GM19452 (cell line): Measurements from ENCODE around the gene CMTM6.
A peak's percentile ranks its signal among the peaks of the same experiment; 100 is the strongest.

Experiments
- ATAC-seq: cut with Tn5 transposase; IDR thresholded peaks from one replicate; pipeline ENCODE4 v1.9.1; 2021; ENCODE audit not compliant: unreplicated experiment

The CMTM6 gene

GRCh38 chr3:32448686-32449474 is 53.8 kb downstream of the CMTM6 start:
- ATAC-seq, result no peak

GRCh38 chr3:32447865-32448400 is 54.7 kb downstream of the CMTM6 start:
- ATAC-seq, result no peak

- no peak for ATAC-seq
These were observed 59.2 kb downstream of the CMTM6 start for GRCh38 chr3:32443478-32443877.

GRCh38 chr3:32442766-32443165 is 59.9 kb downstream of the CMTM6 start:
- ATAC-seq, result no peak

- ATAC-seq, result no peak
These were observed 61.9 kb downstream of the CMTM6 start for GRCh38 chr3:32440611-32441350.

GRCh38 chr3:32439421-32439820 is 63.2 kb downstream of the CMTM6 start:
- ATAC-seq, result peak; percentile 35

- peak; percentile 87 for ATAC-seq
These were observed 63.9 kb downstream of the CMTM6 start for GRCh38 chr3:32438596-32439344.

GRCh38 chr3:32437896-32438295 is 64.8 kb downstream of the CMTM6 start:
- ATAC-seq, result no peak

GRCh38 chr3:32436816-32437189 is 65.8 kb downstream of the CMTM6 start:
- peak; percentile 36 for ATAC-seq

GRCh38 chr3:32435911-32436815 is 66.5 kb downstream of the CMTM6 start:
- no peak for ATAC-seq

- ATAC-seq, result no peak
These were observed 68.4 kb downstream of the CMTM6 start for GRCh38 chr3:32434206-32434605.

GRCh38 chr3:32432711-32433530 is 69.7 kb downstream of the CMTM6 start:
- ATAC-seq, result peak; percentile 40

- no peak for ATAC-seq
These were observed 70.5 kb downstream of the CMTM6 start for GRCh38 chr3:32432045-32432710.

GRCh38 chr3:32431481-32431880 is 71.2 kb downstream of the CMTM6 start:
- ATAC-seq, result no peak
